AG09319 (cell line): ENCODE measurements around the gene BBS7.

Experiments used
- DNase-seq: peaks from one replicate; pipeline ENCODE4 v3.0.0-alpha.2; 2010; ENCODE audit warnings: low read depth; ENCODE audit errors: extremely low read depth
- TF ChIP-seq, protein P1 (sequence below): IDR thresholded peaks from 2 replicates; pipeline ENCODE4 v1.5.1; 2011; ENCODE audit warnings: low read depth, mild to moderate bottlenecking, inconsistent platforms, low read length, moderate library complexity

BBS7 gene

DNA sequence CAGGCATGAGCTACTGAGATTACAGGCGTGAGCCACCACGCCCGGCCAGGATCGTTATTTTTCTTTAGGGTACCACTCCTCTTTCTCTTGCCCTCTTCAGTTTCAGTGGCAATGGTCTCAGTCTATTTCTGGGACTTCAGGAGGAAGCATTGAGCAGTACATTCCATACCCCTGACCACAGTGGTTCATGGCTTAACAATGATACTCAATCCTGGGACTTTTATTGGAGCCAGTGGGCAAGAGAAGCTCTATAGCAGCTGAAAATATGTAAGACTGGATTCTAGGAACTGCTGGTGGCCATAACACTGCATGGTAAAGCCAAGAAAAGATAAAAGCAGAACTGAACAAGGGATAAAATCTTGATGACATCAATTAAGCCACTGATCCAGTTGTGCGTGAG lies 40.8 kb downstream of the BBS7 start:
- TF ChIP-seq, protein P1, sequence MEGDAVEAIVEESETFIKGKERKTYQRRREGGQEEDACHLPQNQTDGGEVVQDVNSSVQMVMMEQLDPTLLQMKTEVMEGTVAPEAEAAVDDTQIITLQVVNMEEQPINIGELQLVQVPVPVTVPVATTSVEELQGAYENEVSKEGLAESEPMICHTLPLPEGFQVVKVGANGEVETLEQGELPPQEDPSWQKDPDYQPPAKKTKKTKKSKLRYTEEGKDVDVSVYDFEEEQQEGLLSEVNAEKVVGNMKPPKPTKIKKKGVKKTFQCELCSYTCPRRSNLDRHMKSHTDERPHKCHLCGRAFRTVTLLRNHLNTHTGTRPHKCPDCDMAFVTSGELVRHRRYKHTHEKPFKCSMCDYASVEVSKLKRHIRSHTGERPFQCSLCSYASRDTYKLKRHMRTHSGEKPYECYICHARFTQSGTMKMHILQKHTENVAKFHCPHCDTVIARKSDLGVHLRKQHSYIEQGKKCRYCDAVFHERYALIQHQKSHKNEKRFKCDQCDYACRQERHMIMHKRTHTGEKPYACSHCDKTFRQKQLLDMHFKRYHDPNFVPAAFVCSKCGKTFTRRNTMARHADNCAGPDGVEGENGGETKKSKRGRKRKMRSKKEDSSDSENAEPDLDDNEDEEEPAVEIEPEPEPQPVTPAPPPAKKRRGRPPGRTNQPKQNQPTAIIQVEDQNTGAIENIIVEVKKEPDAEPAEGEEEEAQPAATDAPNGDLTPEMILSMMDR = no peak
- DNase-seq = no peak

DNA sequence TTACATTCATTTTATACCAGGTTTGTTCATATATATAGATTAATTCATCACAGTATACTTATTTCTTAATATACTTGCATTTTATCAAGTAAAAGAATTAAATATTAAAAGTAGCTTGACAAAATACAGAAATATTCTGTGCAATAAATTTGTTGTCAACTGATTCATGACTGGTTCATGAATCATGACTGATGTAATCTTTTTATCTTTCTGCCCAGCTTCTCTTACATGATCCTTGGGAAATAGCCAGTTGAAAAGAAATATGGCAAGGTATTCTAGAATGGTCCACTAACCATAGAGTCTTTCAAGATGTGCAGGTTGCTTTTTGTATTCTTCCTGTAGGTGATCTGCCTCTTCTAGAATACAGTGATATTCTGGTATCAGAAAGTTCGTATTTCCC lies 42.4 kb downstream of the BBS7 start:
- TF ChIP-seq, protein P1 = no peak
- DNase-seq = no peak

DNA sequence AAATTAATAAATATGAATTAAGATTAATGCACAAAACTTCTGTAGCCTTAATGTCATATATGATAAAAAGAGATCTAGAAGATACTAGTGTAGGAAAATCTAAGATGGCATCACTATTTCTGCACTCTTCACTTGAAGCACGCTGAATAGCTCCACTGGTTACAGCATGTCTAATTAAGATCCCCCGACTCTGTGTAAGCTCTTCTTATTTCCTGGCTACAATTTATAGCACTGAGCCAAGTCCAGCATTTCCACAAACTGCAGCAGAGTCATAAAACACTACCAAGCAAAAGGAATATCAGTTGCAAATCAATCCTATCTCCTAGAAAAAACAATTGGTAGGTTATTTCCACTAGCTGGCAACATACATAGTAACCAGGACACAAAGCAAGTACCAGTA lies 45.3 kb downstream of the BBS7 start:
- DNase-seq = no peak
- TF ChIP-seq, protein P1 = no peak

DNA sequence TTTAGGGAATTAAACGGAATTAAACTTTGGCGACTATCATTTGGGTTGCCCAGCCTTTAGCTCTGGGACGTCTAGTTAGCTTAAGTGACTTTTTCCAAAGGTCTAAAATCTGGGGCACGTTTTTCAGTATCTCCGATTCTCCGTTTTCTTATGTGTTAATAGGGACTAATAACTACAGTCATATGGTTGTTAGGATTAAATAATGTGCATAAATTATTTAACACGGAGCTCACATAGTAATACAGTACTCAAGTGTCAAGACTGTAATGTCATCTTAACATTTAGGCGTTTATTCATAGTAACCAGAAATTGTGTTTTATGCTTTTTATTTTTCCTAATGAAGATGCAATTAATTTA lies 46.1 kb downstream of the BBS7 start:
- DNase-seq = no peak
- TF ChIP-seq, protein P1 = no peak

DNA sequence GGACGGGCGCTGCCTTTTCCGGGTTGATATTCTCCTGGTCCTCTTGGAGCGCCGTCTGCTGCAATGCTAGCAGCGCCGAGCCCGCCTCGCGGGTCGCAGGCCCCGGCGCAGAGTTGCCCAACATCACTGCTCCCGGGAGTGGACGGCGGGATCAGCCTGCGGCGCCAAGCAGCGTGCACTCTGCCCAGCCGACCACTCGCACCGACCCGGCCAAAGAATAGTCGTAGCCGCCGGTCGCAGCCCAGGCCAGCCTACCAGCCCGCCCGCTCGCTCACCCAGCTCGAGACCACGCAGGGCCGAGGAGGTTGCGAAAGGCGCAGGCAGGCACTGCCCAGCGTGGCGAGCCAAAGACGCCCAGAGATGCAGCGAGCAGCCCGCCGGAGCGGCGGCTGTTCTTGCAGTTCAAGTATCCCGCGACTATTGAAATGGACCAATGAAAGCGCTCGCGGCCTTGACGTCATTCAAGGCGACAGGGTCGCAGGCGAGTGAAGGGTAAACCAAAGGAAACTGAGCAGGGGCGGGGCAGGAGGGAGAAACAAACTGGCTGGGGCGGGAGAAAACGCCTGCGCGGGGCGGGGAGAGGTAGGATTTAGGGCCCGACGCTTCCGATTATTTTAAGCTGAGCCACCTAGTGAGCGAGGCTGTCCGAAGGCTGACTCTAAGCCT lies 46.6 kb downstream of the BBS7 start, which contains the start of gene CCNA2:
TSS of gene CCNA2 (minus strand) at position 379 of the 666 bp plus-strand sequence. CDS start at position 124, 255 bp downstream.
- peak; percentile 90 for DNase-seq
- TF ChIP-seq, protein P1 = no peak; the same call in 1 of the 2 replicates

DNA sequence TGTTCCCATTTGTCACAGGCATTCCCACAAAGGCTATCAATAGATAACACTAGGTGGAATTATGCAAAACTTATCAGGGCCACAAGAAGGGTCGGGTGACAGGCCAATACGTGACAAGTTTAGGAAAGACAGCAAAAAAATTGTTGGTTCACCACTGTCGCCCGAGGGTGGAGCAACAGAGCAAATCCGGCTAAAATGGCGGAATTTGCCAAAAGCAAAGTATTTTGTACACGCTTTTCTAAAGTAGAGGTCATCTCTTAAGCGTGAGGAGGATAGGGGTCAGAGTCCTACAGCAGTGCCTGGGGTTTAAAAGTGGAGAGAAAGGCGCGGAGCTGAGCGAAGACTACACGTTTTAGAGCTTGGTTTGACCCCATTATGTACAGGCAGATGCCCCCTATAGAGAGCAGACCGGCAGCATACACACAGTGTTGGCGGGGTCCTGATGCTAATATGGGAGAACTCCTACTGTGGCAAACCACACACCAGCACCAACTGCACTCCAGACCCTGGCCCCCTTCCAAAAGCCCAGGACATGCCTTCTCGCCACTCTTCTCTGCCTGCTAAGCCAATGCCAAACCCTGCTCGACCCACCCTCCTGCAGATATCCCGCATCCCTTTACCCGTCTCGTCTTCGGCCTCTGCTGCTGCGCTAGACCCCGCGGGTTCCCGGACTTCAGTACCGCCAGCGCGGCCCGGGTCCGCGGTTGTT lies 47.3 kb downstream of the BBS7 start:
- TF ChIP-seq, protein P1 = peak; percentile 12
- DNase-seq = no peak

DNA sequence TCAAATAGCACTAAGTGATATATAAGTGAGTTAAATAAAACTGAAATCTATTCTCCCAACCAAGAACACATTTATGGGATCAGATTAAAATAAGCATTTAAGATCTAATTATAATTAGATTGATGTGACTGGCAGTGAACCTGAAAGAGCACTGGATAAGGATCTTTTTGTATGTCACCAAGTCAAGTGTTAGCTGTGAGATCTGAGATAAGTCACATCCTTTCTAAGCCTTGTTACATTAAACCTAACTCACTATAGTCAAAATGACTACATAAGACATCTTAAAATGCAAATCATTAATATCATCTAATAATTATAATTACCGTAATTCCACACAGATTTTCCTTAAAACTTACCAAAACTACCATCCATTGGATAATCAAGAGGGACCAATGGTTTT lies 48.2 kb downstream of the BBS7 start:
- DNase-seq = no peak
- TF ChIP-seq, protein P1 = no peak
